ENCODE results near the gene BLTP3A. TPM values are rescaled to one million over a fixed set of nuclear protein-coding genes. Genes with fewer than 3 reads are reported as not detected.

BLTP3A gene
- total and polyA plus RNA-seq, 3 experiments from 2014 or later = 1.8 to 19.4 (median 18.8) TPM

GRCh38 chr6:34819571-34820480, 27.9 kb downstream of the BLTP3A start:
- H3K27me3 Mint-ChIP-seq = peaks cover 0 to 1% of the 10 kb centered on the region in 2 donors
- CTCF ChIA-PET = no interaction called here
- POLR2A ChIA-PET = interaction anchor here (0.5 kb wide), 1 partner anchor 10 kb away, joined by 3 read pairs; no protein-coding TSS in a partner anchor
- H3K9me3 ChIP-seq (ENCODE audit: low read length) = no peaks in the 10 kb centered on the region
- H3K4me3 ChIP-seq (ENCODE audit: low read length) = no peak overlapping the region
- peaks cover 3% of the 10 kb centered on the region for H3K4me1 ChIP-seq (ENCODE audit: insufficient read depth, low read length)
- H3K4me3 Mint-ChIP-seq = no peak overlapping the region
- H3K9me3 Mint-ChIP-seq = no peaks in the 10 kb centered on the region
- H3K27me3 ChIP-seq (ENCODE audit: insufficient read depth, low read length, poor library complexity, severe bottlenecking) = no peaks in the 10 kb centered on the region
- H3K27ac ChIP-seq (ENCODE audit: low read depth, low read length) = peak overlapping the region; percentile 31
- no peak for DNase-seq
- peaks cover 6% of the 10 kb centered on the region for H3K36me3 ChIP-seq (ENCODE audit: insufficient read depth, low read length)
- H3K27ac Mint-ChIP-seq = peak overlapping the region in 6 of 8 donors; percentile 2 to 54 (median 26)
- H3K4me1 Mint-ChIP-seq = peaks cover 8 to 23% (median 20%) of the 10 kb centered on the region in 3 donors
- peaks cover 0 to 30% (median 6%) of the 10 kb centered on the region in 3 donors for H3K36me3 Mint-ChIP-seq

GRCh38 chr6:34829137-34829536, 37.3 kb downstream of the BLTP3A start:
- ChIA-PET CTCF (no interaction called here), POLR2A (interaction anchor here (0.7 kb wide), 1 partner anchor 9 kb away, joined by 3 read pairs; no protein-coding TSS in a partner anchor)
- H3K27ac Mint-ChIP-seq = peak overlapping the region in 1 of 8 donors; percentile 11
- Histone ChIP-seq H3K9me3 (ENCODE audit: low read length) (no peaks in the 10 kb centered on the region), H3K4me1 (ENCODE audit: insufficient read depth, low read length) (no peaks in the 10 kb centered on the region), H3K27me3 (ENCODE audit: insufficient read depth, low read length, poor library complexity, severe bottlenecking) (no peaks in the 10 kb centered on the region), H3K27ac (ENCODE audit: low read depth, low read length) (no peak overlapping the region), H3K36me3 (ENCODE audit: insufficient read depth, low read length) (peaks cover under 1% of the 10 kb centered on the region), H3K4me3 (ENCODE audit: low read length) (no peak overlapping the region)
- no peaks in the 10 kb centered on the region for H3K4me1 Mint-ChIP-seq
- no peak overlapping the region for H3K4me3 Mint-ChIP-seq
- no peaks in the 10 kb centered on the region for H3K9me3 Mint-ChIP-seq
- H3K36me3 Mint-ChIP-seq = peaks cover 0 to 54% (median 14%) of the 10 kb centered on the region in 3 donors
- no peaks in the 10 kb centered on the region for H3K27me3 Mint-ChIP-seq
- DNase-seq = no peak

- CTCF ChIA-PET = no interaction called here
These were observed 41.1 kb downstream of the BLTP3A start for GRCh38 chr6:34832942-34833341.

GRCh38 chr6:34834789-34835518, 43.1 kb downstream of the BLTP3A start:
- Mint-ChIP-seq H3K4me1 (peaks cover 0 to 7% (median 0%) of the 10 kb centered on the region in 3 donors), H3K27me3 (no peaks in the 10 kb centered on the region), H3K36me3 (peaks cover 0 to 68% (median 22%) of the 10 kb centered on the region in 3 donors), H3K27ac (peak overlapping the region in 2 of 8 donors; percentile 32), H3K4me3 (no peak overlapping the region), H3K9me3 (no peaks in the 10 kb centered on the region)
- H3K4me1 ChIP-seq (ENCODE audit: insufficient read depth, low read length) = no peaks in the 10 kb centered on the region
- H3K4me3 ChIP-seq (ENCODE audit: low read length) = no peak overlapping the region
- peaks cover 7% of the 10 kb centered on the region for H3K36me3 ChIP-seq (ENCODE audit: insufficient read depth, low read length)
- no peaks in the 10 kb centered on the region for H3K27me3 ChIP-seq (ENCODE audit: insufficient read depth, low read length, poor library complexity, severe bottlenecking)
- H3K9me3 ChIP-seq (ENCODE audit: low read length) = no peaks in the 10 kb centered on the region
- no peak overlapping the region for H3K27ac ChIP-seq (ENCODE audit: low read depth, low read length)
- no peak for DNase-seq
- ChIA-PET CTCF (no interaction called here), POLR2A (no interaction called here)

More at GRCh38 chr6:34832942-34833341, 41.1 kb downstream of the BLTP3A start:
- POLR2A ChIA-PET = interaction anchor here (0.5 kb wide), 1 partner anchor 1449 kb away, joined by 3 read pairs; no protein-coding TSS in a partner anchor
- peak overlapping the region in 1 of 8 donors; percentile 40 for H3K27ac Mint-ChIP-seq
- Histone ChIP-seq H3K27me3 (ENCODE audit: insufficient read depth, low read length, poor library complexity, severe bottlenecking) (no peaks in the 10 kb centered on the region), H3K4me3 (ENCODE audit: low read length) (no peak overlapping the region), H3K36me3 (ENCODE audit: insufficient read depth, low read length) (peaks cover 7% of the 10 kb centered on the region), H3K27ac (ENCODE audit: low read depth, low read length) (no peak overlapping the region), H3K4me1 (ENCODE audit: insufficient read depth, low read length) (no peaks in the 10 kb centered on the region), H3K9me3 (ENCODE audit: low read length) (no peaks in the 10 kb centered on the region)
- no peak overlapping the region for H3K4me3 Mint-ChIP-seq
- H3K4me1 Mint-ChIP-seq = no peaks in the 10 kb centered on the region
- DNase-seq = no peak
- peaks cover 0 to 62% (median 19%) of the 10 kb centered on the region in 3 donors for H3K36me3 Mint-ChIP-seq
- no peaks in the 10 kb centered on the region for H3K9me3 Mint-ChIP-seq
- H3K27me3 Mint-ChIP-seq = no peaks in the 10 kb centered on the region

GRCh38 chr6:34836008-34836407, 44.1 kb downstream of the BLTP3A start:
- H3K36me3 ChIP-seq (ENCODE audit: insufficient read depth, low read length) = peaks cover 7% of the 10 kb centered on the region
- no peaks in the 10 kb centered on the region for H3K9me3 ChIP-seq (ENCODE audit: low read length)
- H3K4me3 ChIP-seq (ENCODE audit: low read length) = no peak overlapping the region
- ChIA-PET CTCF (no interaction called here), POLR2A (no interaction called here)
- Mint-ChIP-seq H3K4me1 (peaks cover 0 to 7% (median 0%) of the 10 kb centered on the region in 3 donors), H3K27ac (peak overlapping the region in 1 of 8 donors; percentile 55), H3K9me3 (no peaks in the 10 kb centered on the region), H3K4me3 (no peak overlapping the region), H3K27me3 (no peaks in the 10 kb centered on the region), H3K36me3 (peaks cover 0 to 65% (median 20%) of the 10 kb centered on the region in 3 donors)
- H3K27me3 ChIP-seq (ENCODE audit: insufficient read depth, low read length, poor library complexity, severe bottlenecking) = no peaks in the 10 kb centered on the region
- H3K4me1 ChIP-seq (ENCODE audit: insufficient read depth, low read length) = no peaks in the 10 kb centered on the region
- no peak overlapping the region for H3K27ac ChIP-seq (ENCODE audit: low read depth, low read length)
- no peak for DNase-seq

GRCh38 chr6:34836451-34836850, 44.6 kb downstream of the BLTP3A start:
- peaks cover 0 to 64% (median 20%) of the 10 kb centered on the region in 3 donors for H3K36me3 Mint-ChIP-seq
- CTCF ChIA-PET = no interaction called here

GRCh38 chr6:34837528-34837927, 45.6 kb downstream of the BLTP3A start:
- Mint-ChIP-seq H3K27ac (peak overlapping the region in 1 of 8 donors; percentile 41), H3K36me3 (peaks cover 0 to 63% (median 22%) of the 10 kb centered on the region in 3 donors), H3K9me3 (no peaks in the 10 kb centered on the region), H3K4me3 (no peak overlapping the region), H3K27me3 (no peaks in the 10 kb centered on the region), H3K4me1 (peaks cover 0 to 7% (median 0%) of the 10 kb centered on the region in 3 donors)
- no peaks in the 10 kb centered on the region for H3K4me1 ChIP-seq (ENCODE audit: insufficient read depth, low read length)
- no peaks in the 10 kb centered on the region for H3K27me3 ChIP-seq (ENCODE audit: insufficient read depth, low read length, poor library complexity, severe bottlenecking)
- POLR2A ChIA-PET = no interaction called here
- no peak overlapping the region for H3K27ac ChIP-seq (ENCODE audit: low read depth, low read length)
- CTCF ChIA-PET = no interaction called here
- DNase-seq = no peak
- peaks cover 7% of the 10 kb centered on the region for H3K36me3 ChIP-seq (ENCODE audit: insufficient read depth, low read length)
- no peak overlapping the region for H3K4me3 ChIP-seq (ENCODE audit: low read length)
- H3K9me3 ChIP-seq (ENCODE audit: low read length) = no peaks in the 10 kb centered on the region

More at GRCh38 chr6:34836451-34836850, 44.6 kb downstream of the BLTP3A start:
- no peaks in the 10 kb centered on the region for H3K27me3 ChIP-seq (ENCODE audit: insufficient read depth, low read length, poor library complexity, severe bottlenecking)
- no peak overlapping the region for H3K4me3 ChIP-seq (ENCODE audit: low read length)
- Mint-ChIP-seq H3K4me1 (peaks cover 0 to 7% (median 0%) of the 10 kb centered on the region in 3 donors), H3K4me3 (no peak overlapping the region), H3K27me3 (no peaks in the 10 kb centered on the region), H3K27ac (no peak overlapping the region), H3K9me3 (no peaks in the 10 kb centered on the region)
- H3K4me1 ChIP-seq (ENCODE audit: insufficient read depth, low read length) = no peaks in the 10 kb centered on the region
- POLR2A ChIA-PET = no interaction called here
- no peak overlapping the region for H3K27ac ChIP-seq (ENCODE audit: low read depth, low read length)
- DNase-seq = no peak
- peaks cover 7% of the 10 kb centered on the region for H3K36me3 ChIP-seq (ENCODE audit: insufficient read depth, low read length)
- no peaks in the 10 kb centered on the region for H3K9me3 ChIP-seq (ENCODE audit: low read length)

Data from CD8-positive, alpha-beta memory T cell (primary cell).